ENCODE data around the gene FBXO40.
A peak's percentile ranks its signal among the peaks of the same experiment; 100 is the strongest.

FBXO40 gene

DNA sequence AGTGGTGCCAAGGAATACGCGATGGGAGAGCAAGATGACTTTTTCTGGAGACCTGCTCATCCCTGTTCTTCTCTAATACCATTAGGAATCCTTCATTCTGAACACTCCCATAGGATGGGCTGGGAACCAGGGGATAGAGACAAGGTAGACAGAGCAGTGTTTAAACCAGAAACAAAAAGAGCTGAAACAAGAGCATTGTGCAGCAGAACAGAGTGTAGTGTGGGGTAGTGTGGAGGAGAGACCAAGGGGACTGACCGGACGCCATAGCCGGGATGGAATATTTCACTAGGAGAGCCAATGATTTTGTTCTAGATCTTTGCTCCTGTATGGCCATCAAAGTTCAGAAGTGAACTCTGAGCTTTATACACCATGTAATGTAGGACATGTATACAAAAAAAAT, 51.9 kb downstream of the FBXO40 start:
- H2AK5ac ChIP-seq (ENCODE audit: low read length, severe bottlenecking), result no peak overlapping the region
- no peaks in the 10 kb centered on the region for H3K4me1 ChIP-seq (ENCODE audit: control insufficient read depth, insufficient read depth, low read depth, low read length)
- H2BK15ac ChIP-seq (ENCODE audit: low read depth, poor library complexity, severe bottlenecking), result no peak overlapping the region
- no peak overlapping the region for H3K4me2 ChIP-seq (ENCODE audit: low read length, poor library complexity, severe bottlenecking)
- H3K18ac ChIP-seq (ENCODE audit: low read depth in 1 of 2, low read length in 2 of 2), result no peak overlapping the region
- H3K9me3 ChIP-seq (ENCODE audit: control insufficient read depth, low read length), result no peaks in the 10 kb centered on the region
- no peaks in the 10 kb centered on the region for H3K27me3 ChIP-seq (ENCODE audit: control insufficient read depth in 1 of 2, insufficient read depth in 1 of 2, low read length in 2 of 2)
- H4K8ac ChIP-seq (ENCODE audit: low read length), result no peak overlapping the region
- no peak overlapping the region for H2BK12ac ChIP-seq (ENCODE audit: low read length in 2 of 2)
- H3K36me3 ChIP-seq (ENCODE audit: control insufficient read depth in 1 of 2, insufficient read depth in 2 of 2, low read depth in 1 of 2, low read length in 2 of 2), result no peaks in the 10 kb centered on the region
- no peaks in the 10 kb centered on the region for H3K79me1 ChIP-seq (replicated peaks; ENCODE audit: low read length, poor library complexity, severe bottlenecking)
- WGBS, result 100% methylated on average over 3 of the region's 5 CpGs
- DNase-seq, result no peak
- H3K9ac ChIP-seq (ENCODE audit: low read length), result no peak overlapping the region
- no peak overlapping the region for H2BK120ac ChIP-seq (ENCODE audit: low read depth, low read length)
- H2BK5ac ChIP-seq (ENCODE audit: low read depth, low read length, poor library complexity, severe bottlenecking), result no peak overlapping the region
- H4K91ac ChIP-seq (ENCODE audit: low read length), result no peak overlapping the region
- no peak overlapping the region for H3K4ac ChIP-seq (ENCODE audit: low read depth in 1 of 2, low read length in 2 of 2)
- no peak overlapping the region for H3K23ac ChIP-seq (ENCODE audit: low read length in 2 of 2)
- H2AFZ ChIP-seq (ENCODE audit: low read depth, low read length), result no peak overlapping the region
- H3K14ac ChIP-seq (ENCODE audit: low read length in 2 of 2), result no peak overlapping the region
- H3K27ac ChIP-seq (ENCODE audit: low read length, poor library complexity, severe bottlenecking), result no peak overlapping the region
- H3K4me3 ChIP-seq (ENCODE audit: insufficient read depth in 1 of 2, low read depth in 1 of 2, low read length in 2 of 2), result no peak overlapping the region

DNA sequence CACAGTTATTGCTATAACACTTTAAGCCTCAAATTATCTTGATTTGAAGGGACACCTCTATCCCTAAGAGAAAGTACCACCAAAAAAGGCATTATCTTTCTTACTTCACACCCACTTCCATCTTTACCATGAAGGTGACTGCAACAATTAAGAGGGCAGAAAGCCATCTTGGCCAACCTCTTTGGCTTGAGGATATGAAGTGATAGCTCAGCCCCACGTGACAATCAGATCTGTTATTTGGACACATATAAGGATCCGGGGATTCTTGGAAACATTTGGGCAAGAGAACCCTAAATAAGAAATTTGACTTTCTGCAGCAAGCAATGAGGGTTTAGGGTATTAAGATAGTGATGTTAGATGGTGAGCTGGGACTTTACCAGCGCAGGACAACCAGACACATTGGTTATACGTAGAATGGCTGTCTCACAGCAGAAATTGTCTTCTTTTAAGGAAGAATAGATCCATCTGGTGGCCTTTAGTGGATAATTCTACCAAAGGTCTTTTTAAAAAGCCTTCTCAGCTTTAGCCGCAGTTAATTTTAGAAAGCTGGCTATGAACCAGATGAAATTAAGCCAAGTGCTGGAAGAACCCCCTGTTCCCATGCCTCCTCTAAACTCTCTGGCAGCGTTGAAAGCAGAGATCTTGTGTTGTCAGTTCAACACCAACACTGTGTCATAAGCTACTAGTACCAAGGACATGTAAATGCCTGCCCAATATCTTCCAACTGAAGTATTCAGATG, 55.2 kb downstream of the FBXO40 start:
- Histone ChIP-seq H3K79me1 (replicated peaks; ENCODE audit: low read length, poor library complexity, severe bottlenecking) (no peaks in the 10 kb centered on the region), H3K27me3 (ENCODE audit: control insufficient read depth in 1 of 2, insufficient read depth in 1 of 2, low read length in 2 of 2) (no peaks in the 10 kb centered on the region), H3K23ac (ENCODE audit: low read length in 2 of 2) (no peak overlapping the region), H2AK5ac (ENCODE audit: low read length, severe bottlenecking) (no peak overlapping the region), H2AFZ (ENCODE audit: low read depth, low read length) (no peak overlapping the region), H3K9me3 (ENCODE audit: control insufficient read depth, low read length) (no peaks in the 10 kb centered on the region), H2BK15ac (ENCODE audit: low read depth, poor library complexity, severe bottlenecking) (no peak overlapping the region), H3K36me3 (ENCODE audit: control insufficient read depth in 1 of 2, insufficient read depth in 2 of 2, low read depth in 1 of 2, low read length in 2 of 2) (no peaks in the 10 kb centered on the region), H4K91ac (ENCODE audit: low read length) (no peak overlapping the region), H3K4me1 (ENCODE audit: control insufficient read depth, insufficient read depth, low read depth, low read length) (no peaks in the 10 kb centered on the region), H3K9ac (ENCODE audit: low read length) (no peak overlapping the region), H3K4me3 (ENCODE audit: insufficient read depth in 1 of 2, low read depth in 1 of 2, low read length in 2 of 2) (no peak overlapping the region), H3K4me2 (ENCODE audit: low read length, poor library complexity, severe bottlenecking) (no peak overlapping the region), H2BK5ac (ENCODE audit: low read depth, low read length, poor library complexity, severe bottlenecking) (no peak overlapping the region), H3K27ac (ENCODE audit: low read length, poor library complexity, severe bottlenecking) (no peak overlapping the region), H2BK12ac (ENCODE audit: low read length in 2 of 2) (no peak overlapping the region), H4K8ac (ENCODE audit: low read length) (no peak overlapping the region), H3K14ac (ENCODE audit: low read length in 2 of 2) (no peak overlapping the region), H3K18ac (ENCODE audit: low read depth in 1 of 2, low read length in 2 of 2) (no peak overlapping the region), H2BK120ac (ENCODE audit: low read depth, low read length) (no peak overlapping the region), H3K4ac (ENCODE audit: low read depth in 1 of 2, low read length in 2 of 2) (no peak overlapping the region)
- DNase-seq, result no peak
- 94% methylated on average over 6 of the region's 6 CpGs for WGBS

DNA sequence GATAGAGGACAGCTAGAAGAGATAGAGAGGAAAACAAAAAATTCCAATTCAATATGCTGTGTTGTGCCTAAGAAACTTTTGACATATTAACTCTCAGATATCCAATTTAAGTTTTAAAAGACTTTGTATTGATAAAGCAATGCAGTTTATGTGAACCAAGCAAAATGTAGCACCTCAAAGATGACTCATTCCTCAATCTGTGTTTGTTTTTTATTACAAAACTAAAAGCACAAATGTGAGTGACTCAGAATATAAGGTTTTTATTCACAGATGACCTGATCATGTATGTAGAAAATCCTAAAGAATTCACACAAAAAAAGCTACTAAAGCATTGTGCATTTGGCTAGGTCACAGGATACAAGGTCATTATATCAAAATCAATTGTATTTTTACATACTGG, 56.5 kb downstream of the FBXO40 start:
- H3K36me3 ChIP-seq (ENCODE audit: control insufficient read depth in 1 of 2, insufficient read depth in 2 of 2, low read depth in 1 of 2, low read length in 2 of 2), result no peaks in the 10 kb centered on the region
- no peak overlapping the region for H3K9ac ChIP-seq (ENCODE audit: low read length)
- H3K18ac ChIP-seq (ENCODE audit: low read depth in 1 of 2, low read length in 2 of 2), result no peak overlapping the region
- no peak overlapping the region for H2BK5ac ChIP-seq (ENCODE audit: low read depth, low read length, poor library complexity, severe bottlenecking)
- no peak overlapping the region for H2AK5ac ChIP-seq (ENCODE audit: low read length, severe bottlenecking)
- H2BK120ac ChIP-seq (ENCODE audit: low read depth, low read length), result no peak overlapping the region
- no peak overlapping the region for H2BK15ac ChIP-seq (ENCODE audit: low read depth, poor library complexity, severe bottlenecking)
- no peak overlapping the region for H3K27ac ChIP-seq (ENCODE audit: low read length, poor library complexity, severe bottlenecking)
- no peaks in the 10 kb centered on the region for H3K79me1 ChIP-seq (replicated peaks; ENCODE audit: low read length, poor library complexity, severe bottlenecking)
- no peak overlapping the region for H2AFZ ChIP-seq (ENCODE audit: low read depth, low read length)
- H3K27me3 ChIP-seq (ENCODE audit: control insufficient read depth in 1 of 2, insufficient read depth in 1 of 2, low read length in 2 of 2), result no peaks in the 10 kb centered on the region
- H3K14ac ChIP-seq (ENCODE audit: low read length in 2 of 2), result no peak overlapping the region
- H3K4ac ChIP-seq (ENCODE audit: low read depth in 1 of 2, low read length in 2 of 2), result no peak overlapping the region
- H2BK12ac ChIP-seq (ENCODE audit: low read length in 2 of 2), result no peak overlapping the region
- no peak overlapping the region for H3K23ac ChIP-seq (ENCODE audit: low read length in 2 of 2)
- H4K91ac ChIP-seq (ENCODE audit: low read length), result no peak overlapping the region
- DNase-seq, result no peak
- H4K8ac ChIP-seq (ENCODE audit: low read length), result no peak overlapping the region
- H3K4me3 ChIP-seq (ENCODE audit: insufficient read depth in 1 of 2, low read depth in 1 of 2, low read length in 2 of 2), result no peak overlapping the region
- no peaks in the 10 kb centered on the region for H3K9me3 ChIP-seq (ENCODE audit: control insufficient read depth, low read length)
- no peaks in the 10 kb centered on the region for H3K4me1 ChIP-seq (ENCODE audit: control insufficient read depth, insufficient read depth, low read depth, low read length)
- H3K4me2 ChIP-seq (ENCODE audit: low read length, poor library complexity, severe bottlenecking), result no peak overlapping the region

DNA sequence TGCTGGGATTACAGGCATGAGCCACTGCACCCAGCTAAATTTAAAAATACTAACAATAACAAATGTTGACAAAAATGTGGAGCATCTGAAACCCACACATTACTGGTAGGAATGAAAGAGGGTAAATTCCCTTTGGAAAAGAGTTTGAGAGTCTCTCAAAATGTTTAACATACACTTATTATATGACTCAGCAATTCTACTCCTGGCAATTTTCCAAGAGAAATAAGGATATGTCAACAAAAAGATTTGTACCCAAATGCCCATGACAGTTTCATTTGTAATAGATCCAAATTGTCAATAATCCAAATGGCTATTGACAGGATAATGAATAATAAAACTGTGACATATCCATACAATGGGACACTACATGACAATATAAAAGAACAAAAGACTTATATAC, 58.5 kb downstream of the FBXO40 start:
- no peaks in the 10 kb centered on the region for H3K79me1 ChIP-seq (replicated peaks; ENCODE audit: low read length, poor library complexity, severe bottlenecking)
- no peak overlapping the region for H2BK5ac ChIP-seq (ENCODE audit: low read depth, low read length, poor library complexity, severe bottlenecking)
- H3K9ac ChIP-seq (ENCODE audit: low read length), result no peak overlapping the region
- no peak overlapping the region for H2AK5ac ChIP-seq (ENCODE audit: low read length, severe bottlenecking)
- no peak overlapping the region for H3K18ac ChIP-seq (ENCODE audit: low read depth in 1 of 2, low read length in 2 of 2)
- no peaks in the 10 kb centered on the region for H3K4me1 ChIP-seq (ENCODE audit: control insufficient read depth, insufficient read depth, low read depth, low read length)
- H3K4me3 ChIP-seq (ENCODE audit: insufficient read depth in 1 of 2, low read depth in 1 of 2, low read length in 2 of 2), result no peak overlapping the region
- H3K4ac ChIP-seq (ENCODE audit: low read depth in 1 of 2, low read length in 2 of 2), result no peak overlapping the region
- H3K36me3 ChIP-seq (ENCODE audit: control insufficient read depth in 1 of 2, insufficient read depth in 2 of 2, low read depth in 1 of 2, low read length in 2 of 2), result no peaks in the 10 kb centered on the region
- H2BK12ac ChIP-seq (ENCODE audit: low read length in 2 of 2), result no peak overlapping the region
- no peak overlapping the region for H4K8ac ChIP-seq (ENCODE audit: low read length)
- H2AFZ ChIP-seq (ENCODE audit: low read depth, low read length), result no peak overlapping the region
- H2BK15ac ChIP-seq (ENCODE audit: low read depth, poor library complexity, severe bottlenecking), result no peak overlapping the region
- H3K27me3 ChIP-seq (ENCODE audit: control insufficient read depth in 1 of 2, insufficient read depth in 1 of 2, low read length in 2 of 2), result no peaks in the 10 kb centered on the region
- H3K27ac ChIP-seq (ENCODE audit: low read length, poor library complexity, severe bottlenecking), result no peak overlapping the region
- no peak overlapping the region for H3K14ac ChIP-seq (ENCODE audit: low read length in 2 of 2)
- H3K9me3 ChIP-seq (ENCODE audit: control insufficient read depth, low read length), result no peaks in the 10 kb centered on the region
- H3K23ac ChIP-seq (ENCODE audit: low read length in 2 of 2), result no peak overlapping the region
- no peak overlapping the region for H2BK120ac ChIP-seq (ENCODE audit: low read depth, low read length)
- no peak overlapping the region for H4K91ac ChIP-seq (ENCODE audit: low read length)
- peak; percentile 11 for DNase-seq
- no peak overlapping the region for H3K4me2 ChIP-seq (ENCODE audit: low read length, poor library complexity, severe bottlenecking)

All from mesenchymal stem cell (in vitro differentiated cells and primary cell).